ENCODE data around the gene IL24. TPM values are rescaled to one million over a fixed set of nuclear protein-coding genes. Genes with fewer than 3 reads are reported as not detected.
A peak's percentile ranks its signal among the peaks of the same experiment; 100 is the strongest.

IL24 gene
- total RNA-seq, 3 donors from 2014 or later (not counting 1 experiment from before 2014, with no cell fraction given): not detected

DNA sequence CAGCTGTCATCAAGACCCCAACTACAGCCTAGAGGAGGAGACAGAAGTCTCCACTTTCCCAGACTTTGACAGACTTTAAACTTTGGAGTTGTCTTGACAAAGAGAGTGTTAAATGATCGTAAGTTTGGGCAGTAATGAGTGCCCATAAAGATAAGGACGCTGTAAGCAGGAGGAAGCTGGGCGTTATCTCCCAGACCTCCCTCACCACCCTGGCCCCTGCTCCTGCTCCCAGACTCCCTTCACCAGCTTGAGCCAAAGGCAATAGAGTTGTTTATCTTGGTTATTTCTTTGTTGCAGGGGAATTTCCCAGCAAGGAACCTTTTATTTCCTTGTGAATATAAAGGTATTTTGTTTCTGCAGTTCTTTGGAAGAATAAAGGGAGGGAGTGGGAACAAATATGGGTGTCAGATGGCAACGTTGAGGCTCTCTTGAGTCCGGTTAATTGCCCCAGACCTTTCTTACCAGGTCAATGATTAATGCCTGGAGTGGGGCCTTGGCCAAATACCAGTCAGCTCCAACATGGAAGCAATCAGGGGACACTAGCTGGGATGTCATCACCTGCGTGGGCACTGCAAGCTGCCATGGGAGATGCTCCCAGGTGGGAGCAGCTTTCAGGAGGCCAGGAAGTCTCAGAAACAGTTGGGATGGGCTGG lies 44.6 kb downstream of the IL24 start:
- Histone ChIP-seq H3K4me1 (ENCODE audit: control insufficient read depth, insufficient read depth, low read length) (peaks cover 22% of the 10 kb centered on the region), H3K4me3 (ENCODE audit: low read length) (no peak overlapping the region), H3K36me3 (ENCODE audit: control insufficient read depth, insufficient read depth, low read length) (no peaks in the 10 kb centered on the region), H3K9me3 (ENCODE audit: control insufficient read depth, insufficient read depth, low read length) (no peaks in the 10 kb centered on the region), H3K27ac (ENCODE audit: low read length) (no peak overlapping the region), H3K27me3 (ENCODE audit: control insufficient read depth, insufficient read depth, low read length) (no peaks in the 10 kb centered on the region)
- ATAC-seq (no peak), DNase-seq (no peak)
- Mint-ChIP-seq H3K9me3 (no peaks in the 10 kb centered on the region), H3K4me3 (no peak overlapping the region), H3K27ac (no peak overlapping the region), H3K36me3 (no peaks in the 10 kb centered on the region), H3K27me3 (ENCODE audit: low read depth in 2 of 2) (peaks cover 5 to 10% of the 10 kb centered on the region in 2 donors), H3K4me1 (peaks cover 25 to 28% of the 10 kb centered on the region in 2 donors)
- TF ChIP-seq, protein P1, sequence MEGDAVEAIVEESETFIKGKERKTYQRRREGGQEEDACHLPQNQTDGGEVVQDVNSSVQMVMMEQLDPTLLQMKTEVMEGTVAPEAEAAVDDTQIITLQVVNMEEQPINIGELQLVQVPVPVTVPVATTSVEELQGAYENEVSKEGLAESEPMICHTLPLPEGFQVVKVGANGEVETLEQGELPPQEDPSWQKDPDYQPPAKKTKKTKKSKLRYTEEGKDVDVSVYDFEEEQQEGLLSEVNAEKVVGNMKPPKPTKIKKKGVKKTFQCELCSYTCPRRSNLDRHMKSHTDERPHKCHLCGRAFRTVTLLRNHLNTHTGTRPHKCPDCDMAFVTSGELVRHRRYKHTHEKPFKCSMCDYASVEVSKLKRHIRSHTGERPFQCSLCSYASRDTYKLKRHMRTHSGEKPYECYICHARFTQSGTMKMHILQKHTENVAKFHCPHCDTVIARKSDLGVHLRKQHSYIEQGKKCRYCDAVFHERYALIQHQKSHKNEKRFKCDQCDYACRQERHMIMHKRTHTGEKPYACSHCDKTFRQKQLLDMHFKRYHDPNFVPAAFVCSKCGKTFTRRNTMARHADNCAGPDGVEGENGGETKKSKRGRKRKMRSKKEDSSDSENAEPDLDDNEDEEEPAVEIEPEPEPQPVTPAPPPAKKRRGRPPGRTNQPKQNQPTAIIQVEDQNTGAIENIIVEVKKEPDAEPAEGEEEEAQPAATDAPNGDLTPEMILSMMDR (IDR thresholded peaks at IDR 0.05): no peak
- 87% methylated on average over 5 of the region's 6 CpGs for WGBS (ENCODE audit: insufficient coverage)
- intact Hi-C loops (cut with micrococcal nuclease): no loop called here

DNA sequence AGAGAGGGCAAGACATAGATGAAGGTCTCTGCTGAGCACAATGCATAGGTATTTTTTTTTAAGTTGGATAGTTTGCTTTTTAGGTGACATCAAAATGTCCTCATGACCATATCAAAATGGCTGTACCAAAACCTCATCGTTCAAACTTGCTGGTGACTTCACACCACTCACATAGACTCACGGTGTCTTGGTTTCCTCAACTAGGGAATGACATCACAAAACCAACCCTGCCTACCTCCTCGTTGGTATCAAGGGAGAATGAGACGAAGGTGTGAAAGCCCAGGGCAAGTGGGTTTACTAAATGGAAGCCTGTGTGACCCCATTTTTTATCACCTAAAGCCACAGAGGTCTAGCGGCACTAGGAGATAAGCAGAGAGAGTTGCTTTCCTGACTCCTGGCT lies 47.5 kb downstream of the IL24 start:
- no peaks in the 10 kb centered on the region for H3K9me3 Mint-ChIP-seq
- no peak overlapping the region for H3K4me3 Mint-ChIP-seq
- peak overlapping the region in 1 of 2 donors; percentile 66 for H3K27ac Mint-ChIP-seq
- no peaks in the 10 kb centered on the region for H3K36me3 ChIP-seq (ENCODE audit: control insufficient read depth, insufficient read depth, low read length)
- 32% methylated on average over 5 of the region's 5 CpGs for WGBS (ENCODE audit: insufficient coverage)
- peaks cover 38 to 42% of the 10 kb centered on the region in 2 donors for H3K4me1 Mint-ChIP-seq
- H3K4me3 ChIP-seq (ENCODE audit: low read length): no peak overlapping the region
- TF ChIP-seq, protein P1 (IDR thresholded peaks at IDR 0.05): no peak
- H3K27ac ChIP-seq (ENCODE audit: low read length): no peak overlapping the region
- H3K4me1 ChIP-seq (ENCODE audit: control insufficient read depth, insufficient read depth, low read length): peaks cover 25% of the 10 kb centered on the region
- ATAC-seq (peak; percentile 73 to 95 (median 89)), DNase-seq (peak; percentile 33 to 65)
- intact Hi-C loops (cut with micrococcal nuclease): no loop called here
- H3K36me3 Mint-ChIP-seq: no peaks in the 10 kb centered on the region
- peaks cover 5 to 10% of the 10 kb centered on the region in 2 donors for H3K27me3 Mint-ChIP-seq (ENCODE audit: low read depth in 2 of 2)
- H3K9me3 ChIP-seq (ENCODE audit: control insufficient read depth, insufficient read depth, low read length): no peaks in the 10 kb centered on the region
- no peaks in the 10 kb centered on the region for H3K27me3 ChIP-seq (ENCODE audit: control insufficient read depth, insufficient read depth, low read length)

DNA sequence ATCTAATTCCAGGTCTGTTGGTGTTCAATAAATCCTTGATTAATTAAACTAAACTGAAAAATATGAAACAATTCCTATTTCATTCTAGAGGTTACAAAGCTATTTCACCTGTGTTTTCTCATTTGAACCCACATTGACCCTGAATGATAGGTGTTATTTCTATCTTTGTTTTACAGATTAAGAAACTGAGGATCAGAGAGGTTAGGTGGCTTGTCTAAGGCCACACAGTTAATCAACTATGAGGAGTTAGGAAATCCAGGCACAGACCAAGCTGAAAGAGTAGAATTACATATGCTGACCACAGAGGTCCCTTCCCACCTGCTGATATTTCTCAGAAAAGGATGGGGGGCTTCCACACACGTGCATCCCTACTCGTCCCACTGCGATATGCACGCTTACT lies 48.5 kb downstream of the IL24 start:
- Histone ChIP-seq H3K27me3 (ENCODE audit: control insufficient read depth, insufficient read depth, low read length) (no peaks in the 10 kb centered on the region), H3K4me1 (ENCODE audit: control insufficient read depth, insufficient read depth, low read length) (peaks cover 25% of the 10 kb centered on the region), H3K27ac (ENCODE audit: low read length) (no peak overlapping the region), H3K4me3 (ENCODE audit: low read length) (no peak overlapping the region), H3K9me3 (ENCODE audit: control insufficient read depth, insufficient read depth, low read length) (no peaks in the 10 kb centered on the region), H3K36me3 (ENCODE audit: control insufficient read depth, insufficient read depth, low read length) (no peaks in the 10 kb centered on the region)
- intact Hi-C loops (cut with micrococcal nuclease): no loop called here
- no peaks in the 10 kb centered on the region for H3K9me3 Mint-ChIP-seq
- WGBS (ENCODE audit: insufficient coverage): 75% methylated on average over 1 of the region's 4 CpGs
- no peaks in the 10 kb centered on the region for H3K36me3 Mint-ChIP-seq
- peaks cover 3 to 9% of the 10 kb centered on the region in 2 donors for H3K27me3 Mint-ChIP-seq (ENCODE audit: low read depth in 2 of 2)
- H3K4me3 Mint-ChIP-seq: no peak overlapping the region
- peaks cover 38 to 42% of the 10 kb centered on the region in 2 donors for H3K4me1 Mint-ChIP-seq
- no peak overlapping the region for H3K27ac Mint-ChIP-seq
- ATAC-seq: no peak
- TF ChIP-seq, protein P1 (IDR thresholded peaks at IDR 0.05): no peak
- no peak for DNase-seq

DNA sequence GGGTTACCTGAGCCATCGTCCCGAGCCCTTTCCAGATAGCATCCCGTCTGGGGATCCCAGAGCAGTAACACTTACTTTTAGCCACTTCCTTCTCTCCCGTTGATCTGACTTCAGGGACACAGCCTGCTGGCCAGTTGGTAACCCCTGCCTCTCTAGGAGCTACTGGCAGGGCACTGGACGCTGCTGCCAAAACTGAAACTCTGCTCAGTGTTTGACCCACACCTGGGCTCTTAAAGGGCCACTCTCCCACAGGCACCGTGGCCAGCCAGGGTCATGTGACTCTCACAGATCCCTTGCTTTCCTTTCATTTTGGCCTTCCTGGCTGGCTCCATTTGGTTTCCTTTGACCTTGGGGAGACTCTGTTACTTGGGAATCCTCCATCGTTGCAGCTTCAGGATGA lies 49.0 kb downstream of the IL24 start, which contains the start of gene PIGR:
Gene PIGR (minus strand): TSS at position 206 of the 400 bp plus-strand sequence. CDS start 5,935 bp downstream, outside the sequence.
- TF ChIP-seq, protein P1 (IDR thresholded peaks at IDR 0.05): no peak
- H3K4me3 ChIP-seq (ENCODE audit: low read length): no peak within 1 kb of the TSS
- no peaks in the 10 kb centered on the region for H3K36me3 ChIP-seq (ENCODE audit: control insufficient read depth, insufficient read depth, low read length)
- H3K9me3 ChIP-seq (ENCODE audit: control insufficient read depth, insufficient read depth, low read length): no peaks in the 10 kb centered on the region
- no peak within 1 kb of the TSS for H3K27ac ChIP-seq (ENCODE audit: low read length)
- DNase-seq: no peak
- peaks cover 25% of the 10 kb centered on the region for H3K4me1 ChIP-seq (ENCODE audit: control insufficient read depth, insufficient read depth, low read length)
- WGBS (ENCODE audit: insufficient coverage): 93% methylated on average over 7 of the region's 7 CpGs
- Mint-ChIP-seq H3K4me3 (no peak within 1 kb of the TSS), H3K4me1 (peaks cover 38 to 42% of the 10 kb centered on the region in 2 donors), H3K36me3 (no peaks in the 10 kb centered on the region), H3K9me3 (no peaks in the 10 kb centered on the region), H3K27ac (peak within 1 kb of the TSS in 1 of 2 donors; percentile 3), H3K27me3 (ENCODE audit: low read depth in 2 of 2) (peaks cover 0 to 4% of the 10 kb centered on the region in 2 donors)
- no peak for ATAC-seq
- no peaks in the 10 kb centered on the region for H3K27me3 ChIP-seq (ENCODE audit: control insufficient read depth, insufficient read depth, low read length)
- intact Hi-C loops (cut with micrococcal nuclease): no loop called here

All from natural killer cell (primary cell).